RCC 7860 (cell line): ENCODE data around the gene EME1.
A peak's percentile ranks its signal among the peaks of the same experiment; 100 is the strongest.
"Not testable (repeated sequence)": the region's sequence is repeated elsewhere in the genome, so short reads cannot be mapped to it uniquely, and the experiment has no call there.

ENCODE experiments used
- DNase-seq: peaks from one replicate; pipeline ENCODE4 v3.0.0-alpha.2; 2015; ENCODE audit warnings: low spot score
- FAIRE-seq: peaks from 2 replicates; lab custom pipeline; 2012; peaks lifted over from hg19 to GRCh38; lab: Jason Lieb, UNC

Gene EME1

DNA sequence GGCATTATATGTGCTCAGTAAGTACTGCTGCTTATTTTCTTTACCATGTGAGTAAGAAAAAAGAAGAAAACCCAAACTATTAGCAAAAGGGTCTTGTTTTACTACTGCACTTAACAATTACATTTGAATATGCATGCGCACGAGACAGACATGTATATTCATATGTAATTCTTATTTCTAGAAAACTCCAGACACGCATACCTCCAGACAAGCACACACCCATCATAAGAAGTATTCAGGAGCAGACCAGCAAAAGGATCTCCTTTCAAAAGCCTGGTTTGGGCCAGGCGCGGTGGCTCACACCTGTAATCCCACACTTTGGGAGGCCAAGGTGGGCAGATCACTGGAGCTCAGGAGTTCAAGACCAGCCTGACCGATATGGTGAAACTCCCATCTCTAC lies 16.5 kb downstream of the EME1 start:
- FAIRE-seq (no peak), DNase-seq (no peak)

DNA sequence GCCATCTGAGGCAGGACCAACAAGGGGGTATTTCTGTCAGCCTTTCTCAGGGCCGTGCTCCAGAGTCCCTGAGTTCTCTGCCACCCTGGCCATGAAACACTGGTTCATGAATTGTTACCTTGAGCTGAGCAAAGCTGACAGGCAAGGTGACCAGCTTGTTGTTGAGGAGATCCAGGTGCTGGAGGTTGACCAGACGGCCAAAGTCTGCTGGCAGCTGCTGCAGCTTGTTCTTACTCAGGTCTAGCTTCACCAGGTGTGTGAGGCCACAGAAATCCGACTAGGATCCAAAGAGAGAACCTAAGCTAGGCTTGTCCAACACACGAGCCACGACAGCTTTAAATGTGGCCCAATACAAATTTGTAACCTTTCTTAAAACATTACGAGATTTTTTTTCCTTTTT lies 19.6 kb downstream of the EME1 start:
- FAIRE-seq (no peak), DNase-seq (no peak)

GRCh38 chr17:50393700-50394099 lies 20.7 kb downstream of the EME1 start:
- FAIRE-seq (no peak), DNase-seq (no peak)

DNA sequence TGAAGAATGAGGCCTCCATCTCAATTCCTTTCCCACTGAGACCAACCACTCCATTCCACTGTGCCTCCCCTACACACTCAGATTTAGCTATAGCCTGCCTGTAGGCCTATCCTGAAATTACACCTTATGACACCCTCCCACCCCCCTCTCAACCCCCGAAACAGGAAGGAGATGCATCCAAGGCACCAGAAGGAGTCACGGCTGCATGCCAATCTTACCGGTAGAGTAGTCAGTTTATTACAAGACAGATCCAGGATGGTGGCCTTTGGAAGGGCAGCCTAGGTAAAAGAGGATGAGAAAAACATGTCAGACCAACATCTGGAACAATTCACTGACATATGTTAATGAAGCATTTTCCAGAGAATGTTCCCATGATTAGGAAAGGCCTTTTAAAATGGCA lies 21.7 kb downstream of the EME1 start:
- FAIRE-seq (no peak), DNase-seq (peak; percentile 6)

DNA sequence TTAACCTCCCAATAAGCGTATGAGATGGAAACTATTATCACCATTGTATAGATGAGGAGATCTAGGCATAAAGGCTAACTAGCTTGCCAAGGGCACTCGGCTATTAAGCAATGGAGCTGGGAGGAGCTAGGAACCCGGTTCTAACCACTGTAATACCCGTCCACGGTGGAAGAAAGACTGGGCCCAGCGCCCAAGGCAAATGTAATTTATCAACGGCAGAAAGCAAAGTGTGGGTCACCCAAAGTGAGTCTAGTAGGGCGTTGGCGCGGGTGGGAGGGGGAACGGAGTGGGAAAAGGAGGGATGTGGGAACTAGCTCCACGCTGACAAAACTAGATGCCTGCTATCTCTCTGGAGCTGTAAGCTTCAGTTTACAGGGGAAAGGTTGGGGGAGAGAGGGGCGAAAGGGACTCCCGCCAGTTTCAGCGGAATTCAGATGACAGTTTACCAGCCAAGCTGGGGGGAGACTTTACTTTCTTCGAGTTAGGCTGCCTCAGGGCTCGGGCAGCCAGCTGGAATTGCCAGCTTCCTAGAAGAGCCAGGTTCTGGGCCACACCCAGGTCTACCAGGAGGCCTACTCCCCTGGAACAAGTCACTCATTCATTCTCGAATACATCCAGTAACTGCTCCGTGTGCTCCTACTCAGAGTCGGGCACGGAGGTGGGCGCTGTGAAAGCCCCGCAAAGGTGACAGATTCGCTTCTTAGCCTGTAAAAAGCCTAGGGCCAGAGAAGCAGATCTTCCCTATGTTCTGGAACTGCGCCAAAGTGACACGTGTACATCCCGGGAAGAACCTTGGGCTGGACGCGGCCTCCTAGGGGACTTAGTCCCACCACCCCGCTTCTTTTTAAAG lies 23.5 kb downstream of the EME1 start:
- DNase-seq: peak; percentile 42

GRCh38 chr17:50397111-50397918 lies 24.3 kb downstream of the EME1 start, which contains the start of gene LRRC59:
Gene LRRC59, minus strand, starts transcription at chr17:50397523. Its CDS starts 206 bp downstream, at chr17:50397317.
- peak; percentile 72 for DNase-seq
- FAIRE-seq: no peak

More for the DNA sequence above, 23.5 kb downstream of the EME1 start:
- no peak for FAIRE-seq

DNA sequence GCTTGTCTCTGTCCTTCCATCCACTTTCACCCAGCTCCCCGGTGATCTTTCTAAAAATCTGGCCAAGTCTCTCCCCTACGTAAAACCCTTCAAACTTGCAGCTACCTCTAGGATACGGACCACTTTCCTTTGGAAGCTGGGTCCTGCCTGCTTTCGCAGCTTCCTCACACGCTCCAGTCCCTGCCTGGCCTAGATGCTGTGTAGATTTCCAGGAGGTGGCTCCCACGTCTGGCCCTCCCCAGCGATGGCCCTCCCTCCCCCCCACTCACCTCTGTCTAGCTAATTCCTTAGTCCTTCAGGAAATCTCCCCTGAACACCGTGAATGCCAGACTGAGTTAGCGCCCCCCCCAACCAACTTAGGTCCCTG lies 24.9 kb downstream of the EME1 start:
- DNase-seq (no peak), FAIRE-seq (no peak)

GRCh38 chr17:50398672-50399071 lies 25.6 kb downstream of the EME1 start:
- FAIRE-seq, DNase-seq: not testable (repeated sequence)

DNA sequence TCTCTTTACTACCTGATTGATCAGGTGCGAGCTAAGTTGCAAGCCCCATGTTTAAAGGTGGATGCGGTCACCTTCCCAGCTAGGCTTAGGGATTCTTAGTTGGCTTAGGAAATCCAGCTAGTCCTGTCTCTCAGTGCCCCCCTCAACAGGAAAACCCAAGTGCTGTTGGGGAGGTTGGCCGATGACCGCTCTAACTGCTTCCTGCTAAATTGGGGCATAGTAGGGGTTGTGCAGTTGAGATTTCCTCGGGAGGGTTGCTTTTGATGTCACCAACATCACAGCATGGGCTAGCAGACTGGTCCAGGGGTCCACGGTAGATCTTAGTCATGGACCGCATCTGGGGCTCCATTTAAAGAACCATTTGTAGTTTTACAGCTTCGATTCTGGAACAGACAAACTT lies 26.6 kb downstream of the EME1 start:
- FAIRE-seq, DNase-seq: not testable (repeated sequence)

DNA sequence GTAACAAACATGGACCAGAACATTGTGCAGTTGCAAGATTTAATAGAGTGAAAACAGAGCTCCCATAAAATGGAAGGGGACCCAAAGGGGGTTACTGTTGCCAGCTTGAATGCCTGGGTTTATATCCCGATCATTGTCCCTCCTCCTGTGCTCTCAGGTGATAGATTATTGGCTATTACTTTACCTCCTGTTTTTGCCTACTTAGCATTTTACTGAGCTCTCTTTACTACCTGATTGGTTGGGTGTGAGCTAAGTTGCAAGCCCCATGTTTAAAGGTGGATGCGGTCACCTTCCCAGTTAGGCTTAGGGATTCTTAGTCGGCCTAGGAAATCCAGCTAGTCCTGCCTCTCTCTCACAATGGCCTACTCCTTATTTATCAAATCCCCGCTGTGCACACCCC lies 32.3 kb downstream of the EME1 start:
- not testable (repeated sequence) for DNase-seq, FAIRE-seq

GRCh38 chr17:50406578-50406977 lies 33.5 kb downstream of the EME1 start:
- DNase-seq: no peak
- no peak for FAIRE-seq

GRCh38 chr17:50407921-50408320 lies 34.9 kb downstream of the EME1 start:
- DNase-seq: no peak
- FAIRE-seq: no peak

GRCh38 chr17:50412188-50412732 lies 39.2 kb downstream of the EME1 start:
- DNase-seq (no peak), FAIRE-seq (no peak)

- FAIRE-seq: no peak
- DNase-seq: no peak
Observed at GRCh38 chr17:50414808-50415207, 41.8 kb downstream of the EME1 start.

DNA sequence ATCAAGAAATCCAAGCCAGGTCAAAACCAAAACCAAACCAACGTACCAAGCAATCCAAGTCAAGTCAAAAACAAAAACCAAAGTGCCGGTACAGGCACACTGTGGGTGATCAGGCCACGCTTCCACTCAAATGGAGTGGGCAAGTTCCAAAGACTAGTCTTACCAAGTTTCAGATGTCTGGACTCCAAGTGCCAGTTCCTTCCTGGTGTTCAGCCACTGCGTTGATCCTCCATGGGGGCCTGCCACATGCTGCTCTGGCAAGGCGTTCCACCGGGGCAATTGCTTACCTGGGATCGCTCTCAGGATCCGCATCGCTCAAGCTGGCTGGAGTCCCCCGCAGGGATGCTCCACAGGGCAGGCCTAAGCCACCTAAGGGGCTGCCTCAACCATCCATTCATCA lies 46.5 kb downstream of the EME1 start:
- not testable (repeated sequence) for FAIRE-seq, DNase-seq

DNA sequence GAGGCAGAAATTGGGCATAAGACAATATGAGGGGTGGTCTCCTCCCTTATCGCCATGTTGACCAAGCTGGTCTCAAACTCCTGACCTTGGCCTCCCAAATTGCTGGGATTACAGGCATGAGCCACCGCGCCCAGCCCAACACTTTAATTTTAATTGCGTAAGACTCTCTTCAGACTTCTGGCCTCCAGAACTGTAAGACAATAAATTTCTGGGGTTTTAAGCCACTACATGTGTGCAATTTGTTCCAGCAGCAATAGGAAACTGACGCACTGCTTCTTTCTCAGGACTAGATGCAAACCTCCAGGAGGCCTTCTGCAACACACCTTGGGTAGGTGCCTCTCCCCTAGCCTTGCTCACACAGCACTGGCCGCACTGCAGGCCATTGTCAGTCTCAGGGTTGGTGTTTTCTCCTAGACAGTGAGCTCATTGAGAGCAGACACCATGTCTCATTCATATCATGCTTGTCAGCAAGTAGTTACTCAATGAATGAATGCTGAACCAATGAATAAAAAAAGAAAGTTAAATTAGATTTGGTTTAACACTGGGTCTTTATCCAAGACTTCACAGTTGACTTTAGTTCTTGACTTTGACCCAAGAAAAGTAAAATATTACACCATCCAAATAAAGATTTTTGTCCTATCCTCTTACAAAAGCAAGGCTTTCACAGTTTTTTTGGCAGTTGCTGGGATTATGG lies 47.5 kb downstream of the EME1 start:
- FAIRE-seq (no peak), DNase-seq (no peak)

DNA sequence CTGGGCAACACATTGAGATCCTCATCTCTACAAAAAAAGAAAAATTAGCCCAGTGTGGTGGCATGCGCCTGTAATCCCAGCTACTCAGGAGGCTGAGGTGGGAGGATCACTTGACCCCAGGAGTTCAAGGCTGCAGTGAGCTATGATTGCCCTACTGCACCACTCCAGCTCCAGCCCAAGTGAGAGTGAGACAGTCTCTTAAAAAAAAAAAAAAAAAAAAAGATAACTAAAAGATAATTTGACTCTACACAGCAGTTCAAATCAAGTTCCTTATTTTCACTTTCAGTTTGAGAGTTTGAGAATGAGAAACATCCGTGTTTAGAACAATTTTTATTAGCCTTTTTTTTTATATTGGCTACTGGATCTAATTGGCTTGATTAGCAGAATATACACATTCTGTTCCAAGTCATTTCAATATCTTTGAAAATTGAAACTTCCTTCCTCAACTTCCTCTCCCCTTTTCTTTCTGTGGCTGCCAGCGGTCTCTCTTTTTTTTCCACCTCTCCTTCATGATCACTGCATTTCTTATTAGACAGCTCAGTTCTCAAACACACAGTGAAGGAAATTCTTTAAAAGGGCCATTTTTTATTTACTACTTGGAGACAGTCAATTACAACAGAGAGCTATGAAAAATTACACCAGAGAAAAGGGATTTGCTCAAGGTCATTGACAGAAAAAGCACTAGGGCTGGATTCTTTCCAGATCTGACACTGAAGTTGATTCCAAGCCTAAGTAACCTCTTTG lies 48.5 kb downstream of the EME1 start:
- no peak for FAIRE-seq
- no peak for DNase-seq

DNA sequence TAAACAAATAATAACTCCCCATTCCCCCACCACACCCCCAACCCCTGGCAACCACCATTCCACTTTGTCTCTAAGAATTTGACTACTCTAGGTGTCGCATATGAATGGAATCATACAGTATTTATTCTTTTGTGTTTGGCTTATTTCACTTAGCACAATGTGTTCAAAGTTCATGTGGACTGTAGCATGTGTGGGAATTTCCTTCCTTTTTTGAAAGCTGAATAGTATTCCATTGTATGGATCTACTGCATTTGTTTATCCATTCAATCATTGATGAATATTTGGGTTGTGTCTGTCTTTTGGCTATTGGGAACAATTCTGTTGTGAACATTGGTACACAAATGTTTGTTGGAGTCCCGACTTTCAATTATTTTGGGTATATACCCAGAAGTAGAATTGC lies 49.7 kb downstream of the EME1 start:
- FAIRE-seq: no peak
- DNase-seq: no peak

- peak; percentile 80 for DNase-seq
- no peak for FAIRE-seq
Observed at GRCh38 chr17:50423553-50424159, 50.6 kb downstream of the EME1 start.
